IMR-90 (cell line): Measurements from ENCODE around the gene LAMC3. TPM values are rescaled to one million over a fixed set of nuclear protein-coding genes. Genes with fewer than 3 reads are reported as not detected.

Source experiments
- ATAC-seq: fragments of 200-7000 bp; cut with Tn5 transposase; 2 replicates; pipeline ENCODE4 v1.9.1; 2020; ENCODE audit warnings: low read depth, mild to moderate bottlenecking, moderate library complexity
- BruUV-seq: library from RNA; stranded (reverse); fragments of 400-500 nt; replicated peaks from 2 replicates; lab custom pipeline; 2021; lab: Mats Ljungman, UMichigan
- CTCF ChIA-PET: fragments of 300-600 bp; formaldehyde crosslinking; extraction: SDS; loops from one replicate; lab custom pipeline; 2021; ENCODE audit warnings: antibody characterized with exemption; lab: Yijun Ruan, JAX
- POLR2A ChIA-PET: fragments of 300-600 bp; sonication (Branson Sonifier 250); formaldehyde crosslinking; loops from one replicate; lab custom pipeline; 2022; ENCODE audit warnings: antibody characterized with exemption; ENCODE audit not compliant: unreplicated experiment; lab: Charles Lee
- DNase-seq: peaks from one replicate; pipeline ENCODE4 v3.0.0; 2013
- H2AFZ ChIP-seq: replicated peaks from 2 replicates; pipeline ENCODE3; 2013; ENCODE audit warnings: low read length, mild to moderate bottlenecking; ENCODE audit not compliant: poor library complexity
- H2AK5ac ChIP-seq: 2 replicates; pipeline ENCODE4 v1.6.1; 2013; ENCODE audit warnings: low read depth, low read length, inconsistent platforms
- H2AK9ac ChIP-seq: replicated peaks from 2 replicates; pipeline ENCODE3; 2013; ENCODE audit warnings: mild to moderate bottlenecking, low read depth, low read length, moderate library complexity; ENCODE audit not compliant: poor library complexity
- H2BK120ac ChIP-seq: 2 replicates; pipeline ENCODE4 v1.6.1; 2013; ENCODE audit warnings: low read depth, low read length, inconsistent platforms
- H2BK15ac ChIP-seq: 3 replicates; pipeline ENCODE4 v1.6.1; 2013; ENCODE audit warnings: low read depth, low read length, inconsistent platforms
- H2BK20ac ChIP-seq: 2 replicates; pipeline ENCODE4 v1.6.1; 2013; ENCODE audit warnings: low read depth, mild to moderate bottlenecking, inconsistent platforms, low read length, moderate library complexity
- H2BK5ac ChIP-seq: 2 replicates; pipeline ENCODE4 v1.6.1; 2013; ENCODE audit warnings: mild to moderate bottlenecking, low read depth, low read length, inconsistent platforms; ENCODE audit not compliant: poor library complexity, severe bottlenecking
- H3K14ac ChIP-seq: replicated peaks from 2 replicates; pipeline ENCODE4 v1.6.1; 2013; ENCODE audit warnings: low read depth, low read length, inconsistent platforms
- H3K18ac ChIP-seq: 2 replicates; pipeline ENCODE4 v1.6.1; 2013; ENCODE audit warnings: low read depth, low read length, control low read depth
- H3K23ac ChIP-seq: 2 replicates; pipeline ENCODE4 v1.6.1; 2013; ENCODE audit warnings: low read depth, low read length, inconsistent platforms
- H3K27ac ChIP-seq: 2 replicates; pipeline ENCODE4 v1.5.1; 2013; ENCODE audit warnings: mild to moderate bottlenecking, control low read depth, low read length; ENCODE audit not compliant: insufficient read depth
- H3K27me3 ChIP-seq: 2 replicates; pipeline ENCODE4 v1.6.1; 2013; ENCODE audit warnings: low read length; ENCODE audit not compliant: control insufficient read depth, insufficient read depth
- H3K36me3 ChIP-seq: 2 replicates; pipeline ENCODE4 v1.6.1; 2013; ENCODE audit warnings: low read length, mixed read lengths; ENCODE audit not compliant: control insufficient read depth, insufficient read depth
- H3K4ac ChIP-seq: 2 replicates; pipeline ENCODE4 v1.6.1; 2013; ENCODE audit warnings: low read depth, low read length, inconsistent platforms
- H3K4me1 ChIP-seq: 2 replicates; pipeline ENCODE4 v1.6.1; 2013; ENCODE audit warnings: low read length, mixed read lengths; ENCODE audit not compliant: control insufficient read depth, insufficient read depth
- H3K4me2 ChIP-seq: 2 replicates; pipeline ENCODE4 v1.6.1; 2013; ENCODE audit warnings: low read depth, mild to moderate bottlenecking, control low read depth, low read length, moderate library complexity
- H3K4me3 ChIP-seq: 2 replicates; pipeline ENCODE4 v1.5.1; 2013; ENCODE audit warnings: low read depth, mild to moderate bottlenecking, control low read depth, low read length, moderate library complexity; ENCODE audit not compliant: insufficient read depth
- H3K56ac ChIP-seq: 2 replicates; pipeline ENCODE4 v1.6.1; 2013; ENCODE audit warnings: low read length, inconsistent platforms; ENCODE audit not compliant: insufficient read depth; ENCODE audit errors: extremely low read depth
- H3K79me1 ChIP-seq, 2 experiments: 2 replicates each; pipeline ENCODE4 v1.6.1; 2013; ENCODE audit warnings: low read length in 2 of 2, inconsistent platforms in 1 of 2, low read depth in 1 of 2
- H3K9ac ChIP-seq: 2 replicates; pipeline ENCODE4 v1.6.1; 2013; ENCODE audit warnings: low read depth, low read length, control low read depth
- H3K9me1 ChIP-seq: 2 replicates; pipeline ENCODE4 v1.6.1; 2013; ENCODE audit warnings: low read length, inconsistent platforms; ENCODE audit not compliant: insufficient read depth
- H3K9me3 ChIP-seq: 2 replicates; pipeline ENCODE4 v1.6.1; 2013; ENCODE audit warnings: low read length; ENCODE audit not compliant: control insufficient read depth, insufficient read depth
- H4K20me1 ChIP-seq: 2 replicates; pipeline ENCODE4 v1.6.1; 2013; ENCODE audit warnings: low read length, inconsistent platforms; ENCODE audit not compliant: insufficient read depth
- H4K5ac ChIP-seq: 2 replicates; pipeline ENCODE4 v1.6.1; 2013; ENCODE audit warnings: mild to moderate bottlenecking, low read depth, low read length, control low read depth
- H4K8ac ChIP-seq, 2 experiments: 2 replicates each; pipeline ENCODE4 v1.6.1; 2013; ENCODE audit warnings: low read depth in 2 of 2, low read length in 2 of 2, control low read depth in 1 of 2, inconsistent platforms in 1 of 2
- H4K91ac ChIP-seq: 2 replicates; pipeline ENCODE4 v1.6.1; 2013; ENCODE audit warnings: low read depth, low read length, inconsistent platforms; ENCODE audit not compliant: insufficient read depth
- BHLHE40 ChIP-seq: fragments of 150-350 bp; IDR thresholded peaks from 2 replicates; pipeline ENCODE4 v1.6.1; 2016; ENCODE audit warnings: mild to moderate bottlenecking, low read depth, low read length
- CEBPB ChIP-seq: IDR thresholded peaks from 2 replicates; pipeline ENCODE4 v1.6.1; 2012; ENCODE audit warnings: low read depth, low read length, improper control_type of control experiment
- CHD1 ChIP-seq: IDR thresholded peaks from 2 replicates; pipeline ENCODE4 v1.6.1; 2012; ENCODE audit warnings: low read depth, low read length, improper control_type of control experiment
- CTCF ChIP-seq: conservative IDR thresholded peaks from 2 replicates; pipeline ENCODE4 v1.5.1; 2012; ENCODE audit warnings: mild to moderate bottlenecking, low read depth, low read length, improper control_type of control experiment
- ELK1 ChIP-seq: fragments of 150-350 bp; IDR thresholded peaks from 2 replicates; pipeline ENCODE4 v1.6.1; 2016; ENCODE audit warnings: low read depth, mild to moderate bottlenecking, low read length, moderate library complexity, borderline replicate concordance
- FOS ChIP-seq: fragments of 150-350 bp; IDR thresholded peaks from 2 replicates; pipeline ENCODE4 v1.6.1; 2016; ENCODE audit warnings: low read depth, low read length
- MAFK ChIP-seq: IDR thresholded peaks from 2 replicates; pipeline ENCODE4 v1.6.1; 2012; ENCODE audit warnings: low read depth, low read length, improper control_type of control experiment
- MAZ ChIP-seq: IDR thresholded peaks from 2 replicates; pipeline ENCODE4 v1.6.1; 2012; ENCODE audit warnings: low read depth, mild to moderate bottlenecking, low read length, improper control_type of control experiment, moderate library complexity, borderline replicate concordance
- MXI1 ChIP-seq: IDR thresholded peaks from 2 replicates; pipeline ENCODE4 v1.6.1; 2012; ENCODE audit warnings: low read depth, mild to moderate bottlenecking, low read length, moderate library complexity, borderline replicate concordance
- NFE2L2 ChIP-seq: fragments of 150-350 bp; IDR thresholded peaks from 2 replicates; pipeline ENCODE4 v1.6.1; 2016; ENCODE audit warnings: low read depth, mild to moderate bottlenecking, low read length
- POLR2A ChIP-seq: IDR thresholded peaks from 2 replicates; pipeline ENCODE4 v1.6.1; 2012; ENCODE audit warnings: mild to moderate bottlenecking, low read depth, low read length
- RAD21 ChIP-seq: IDR thresholded peaks from 2 replicates; pipeline ENCODE4 v1.6.1; 2012; ENCODE audit warnings: low read length, improper control_type of control experiment
- RCOR1 ChIP-seq: IDR thresholded peaks from 2 replicates; pipeline ENCODE4 v1.6.1; 2012; ENCODE audit warnings: mild to moderate bottlenecking, low read length, improper control_type of control experiment; ENCODE audit not compliant: insufficient replicate concordance
- RFX5 ChIP-seq: IDR thresholded peaks from 2 replicates; pipeline ENCODE4 v1.8.0; 2012; ENCODE audit warnings: low read depth, mild to moderate bottlenecking, low read length, moderate library complexity
- SMC3 ChIP-seq: fragments of 150-350 bp; IDR thresholded peaks from 2 replicates; pipeline ENCODE4 v1.6.1; 2016; ENCODE audit warnings: low read depth, mild to moderate bottlenecking, antibody characterized with exemption, low read length, moderate library complexity
- USF2 ChIP-seq: fragments of 150-350 bp; IDR thresholded peaks from 2 replicates; pipeline ENCODE4 v1.6.1; 2017; ENCODE audit warnings: mild to moderate bottlenecking, antibody characterized with exemption, low read length, low read depth
- WGBS, 2 experiments: methylation state at CpG; one replicate each; pipeline versions ENCODE4 v1.1.5 to v1.1.7; 2013; ENCODE audit warnings: missing lambda C conversion rate in 2 of 2; ENCODE audit not compliant: insufficient read length in 1 of 2; ENCODE audit errors: extremely low coverage in 2 of 2; 5-methylcytosine and 5-hydroxymethylcytosine counted together
- dilution Hi-C: fragments of 300-500 bp; cut with HindIII; formaldehyde crosslinking; loops from one replicate; pipeline ENCODE4 v1.14.3; 2018; ENCODE audit warnings: low sequenced_read_pairs; ENCODE audit not compliant: unreplicated experiment
- in situ Hi-C: fragments of 300-500 bp; cut with MboI; formaldehyde crosslinking; loops from 3 replicates; pipeline ENCODE4 v1.14.3; 2019; ENCODE audit warnings: low sequenced_read_pairs, inconsistent platforms, mixed read lengths
- intact Hi-C: fragments of 100-400 bp; cut with micrococcal nuclease; formaldehyde crosslinking; loops from 2 replicates; pipeline ENCODE4 v1.10.0; 2022
- polyA plus RNA-seq, 3 experiments: library from polyadenylated mRNA; depleted of rRNA; stranded (reverse); fragments of >200 nt; gene quantifications; 2 replicates each; pipeline ENCODE4 v1.2.3, GENCODE V29; 2012; ENCODE audit warnings: low replicate concordance in 1 of 3
- total RNA-seq: library from RNA; depleted of rRNA; stranded (reverse); fragments of >200 nt; gene quantifications from 2 replicates; pipeline ENCODE4 v1.2.3, GENCODE V29; 2012

The LAMC3 gene
- total and polyA plus RNA-seq, 2 of the 4 experiments (the other 2 are of a cell fraction): not detected

- H3K14ac ChIP-seq: no peak overlapping the region
- intact Hi-C loops (no loop called here), dilution Hi-C loops (no loop called here), in situ Hi-C loops (no loop called here)
- H2AK5ac ChIP-seq: no peak overlapping the region
- peaks cover 8% of the 10 kb centered on the region for H3K9me3 ChIP-seq
- no peak overlapping the region for H2AK9ac ChIP-seq
- no peaks in the 10 kb centered on the region for H3K4me1 ChIP-seq
- H2AFZ ChIP-seq: no peak overlapping the region
- no peak for TF ChIP-seq CEBPB
- no peak for TF ChIP-seq MAZ
- TF ChIP-seq FOS: no peak
- TF ChIP-seq MAFK: no peak
- TF ChIP-seq CTCF: no peak
- TF ChIP-seq ELK1: no peak
- no peak for TF ChIP-seq RAD21
- no peak for TF ChIP-seq USF2
- TF ChIP-seq RFX5: no peak
- no peak for TF ChIP-seq MXI1
- TF ChIP-seq POLR2A: no peak
- TF ChIP-seq NFE2L2: no peak
- no peak for TF ChIP-seq SMC3
- TF ChIP-seq RCOR1: no peak
- no peak for TF ChIP-seq BHLHE40
- no peak for TF ChIP-seq CHD1
- ChIA-PET CTCF (no interaction called here), POLR2A (no interaction called here)
- no peaks in the 10 kb centered on the region for H4K20me1 ChIP-seq
- no peak overlapping the region for H3K23ac ChIP-seq
- no peak overlapping the region for H3K27ac ChIP-seq
- H4K5ac ChIP-seq: no peak overlapping the region
- no peak overlapping the region for H3K4me2 ChIP-seq
- H4K8ac ChIP-seq: no peak overlapping the region
- H2BK120ac ChIP-seq: no peak overlapping the region
- H3K79me1 ChIP-seq: no peaks in the 10 kb centered on the region
- no peak overlapping the region for H3K4me3 ChIP-seq
- H3K56ac ChIP-seq: no peak overlapping the region
- H3K9ac ChIP-seq: no peak overlapping the region
- no peak for ATAC-seq
- no peak overlapping the region for H3K4ac ChIP-seq
- H4K91ac ChIP-seq: no peak overlapping the region
- no peaks in the 10 kb centered on the region for H3K36me3 ChIP-seq
- H2BK20ac ChIP-seq: no peak overlapping the region
- peaks cover 45% of the 10 kb centered on the region for H3K27me3 ChIP-seq
- no peak overlapping the region for H2BK15ac ChIP-seq
- BruUV-seq: no TSS peak
- no peak overlapping the region for H3K18ac ChIP-seq
- 65% methylated on average over 6 of the region's 6 CpGs; no CpG with 5 or more reads in 1 of the 2 experiments for WGBS, 2 experiments
- no peak overlapping the region for H2BK5ac ChIP-seq
- H3K9me1 ChIP-seq: no peaks in the 10 kb centered on the region
- DNase-seq: no peak
These were observed 9.6 kb downstream of the LAMC3 start for GRCh38 chr9:131018621-131019020.
